Type B pancreatic cell (in vitro differentiated cells): Measurements from ENCODE around the gene NUDCD3. TPM values are rescaled to one million over a fixed set of nuclear protein-coding genes. Genes with fewer than 3 reads are reported as not detected.

Experiments
- DNase-seq: peaks from one replicate; pipeline ENCODE4 v3.0.0; 2021; ENCODE audit warnings: mixed read lengths; ENCODE audit not compliant: unreplicated experiment; ENCODE audit errors: extremely low spot score
- H3K27ac Mint-ChIP-seq: 2 replicates; pipeline ENCODE4 v1.8.0; 2021; ENCODE audit warnings: mild to moderate bottlenecking, mixed read lengths
- H3K27me3 Mint-ChIP-seq: 2 replicates; pipeline ENCODE4 v1.8.0; 2021; ENCODE audit warnings: mixed read lengths
- H3K36me3 Mint-ChIP-seq: 2 replicates; pipeline ENCODE4 v1.8.0; 2021; ENCODE audit warnings: mixed read lengths
- H3K4me1 Mint-ChIP-seq: one replicate; pipeline ENCODE4 v1.8.0; 2021; ENCODE audit warnings: mixed read lengths; ENCODE audit not compliant: unreplicated experiment
- H3K4me3 Mint-ChIP-seq: 2 replicates; pipeline ENCODE4 v1.8.0; 2021; ENCODE audit warnings: mild to moderate bottlenecking, mixed read lengths
- H3K9me3 Mint-ChIP-seq: 2 replicates; pipeline ENCODE4 v1.8.0; 2021; ENCODE audit warnings: mixed read lengths
- total RNA-seq: library from RNA; stranded (reverse); gene quantifications from 2 replicates; pipeline ENCODE4 v1.2.1, GENCODE V29; 2021; ENCODE audit warnings: low replicate concordance
- TF ChIP-seq, protein P1 (sequence below): fragments of 200-600 bp; sonication (generic); conservative IDR thresholded peaks from 2 replicates; pipeline ENCODE4 v1.5.0; 2021; ENCODE audit warnings: antibody characterized with exemption, mild to moderate bottlenecking

NUDCD3 gene
- total RNA-seq, 1 donor from 2014 or later = 88.5 TPM

DNA sequence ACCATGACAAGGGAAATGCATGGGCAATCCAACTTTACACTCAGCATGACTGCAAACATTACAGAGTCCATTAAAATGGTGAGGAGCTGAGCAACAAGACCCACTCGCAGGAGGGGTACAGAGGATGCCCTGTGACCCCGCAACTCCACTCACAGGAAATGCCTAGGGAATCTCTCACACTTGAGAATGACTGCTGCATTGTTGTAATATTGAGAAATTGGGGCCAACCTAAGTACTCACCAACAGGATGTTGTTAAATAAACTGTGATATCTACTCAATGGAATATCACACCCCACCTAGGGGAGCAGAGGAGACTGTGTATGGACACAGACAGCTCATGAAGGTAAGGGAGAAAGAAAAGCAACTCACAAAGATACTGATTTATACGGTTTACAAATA is 111.7 kb downstream of the NUDCD3 start:
- H3K4me3 Mint-ChIP-seq = no peak overlapping the region
- H3K27ac Mint-ChIP-seq = peak overlapping the region; percentile 41

DNA sequence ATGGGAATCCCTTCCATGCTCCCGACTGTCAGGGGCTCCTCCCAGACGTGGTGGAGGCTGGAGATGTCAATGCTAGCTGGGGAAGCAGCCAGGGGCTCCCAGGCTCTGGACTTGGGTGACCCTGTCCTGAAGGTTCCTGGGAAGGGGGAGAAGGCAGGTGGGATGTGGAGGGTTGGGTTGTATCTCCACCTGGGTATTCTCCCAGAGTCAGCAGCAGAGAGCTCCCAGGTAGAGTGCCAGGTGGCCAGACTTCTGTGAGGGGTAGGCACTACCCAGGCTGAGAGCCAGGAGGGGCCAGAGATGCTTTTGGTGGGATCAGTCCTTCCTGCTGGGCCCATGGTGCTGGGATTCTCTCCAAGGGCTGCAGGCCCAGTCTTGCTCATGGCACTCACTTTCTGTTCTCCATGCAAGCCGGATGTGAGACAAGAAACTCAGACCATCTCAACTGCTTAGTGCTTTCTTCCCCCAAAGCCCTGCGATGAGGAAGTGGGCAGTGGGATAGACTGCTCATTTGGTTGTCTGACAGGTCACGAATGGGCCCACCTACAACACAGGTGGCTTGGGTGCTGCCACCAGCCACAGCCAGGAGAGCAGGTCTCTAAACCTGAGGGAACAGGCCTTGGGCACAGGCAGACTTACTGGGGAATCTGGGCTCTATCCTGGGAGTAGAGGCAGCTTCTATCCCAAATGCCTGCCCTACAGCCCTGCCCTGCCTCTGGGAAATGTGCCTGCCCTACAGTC is 112.6 kb downstream of the NUDCD3 start:
- no peak overlapping the region for H3K4me3 Mint-ChIP-seq
- DNase-seq = no peak
- no peaks in the 10 kb centered on the region for H3K9me3 Mint-ChIP-seq
- no peaks in the 10 kb centered on the region for H3K36me3 Mint-ChIP-seq
- H3K27ac Mint-ChIP-seq = no peak overlapping the region
- peaks cover 11% of the 10 kb centered on the region for H3K27me3 Mint-ChIP-seq
- H3K4me1 Mint-ChIP-seq = peaks cover 4% of the 10 kb centered on the region
- TF ChIP-seq, protein P1, sequence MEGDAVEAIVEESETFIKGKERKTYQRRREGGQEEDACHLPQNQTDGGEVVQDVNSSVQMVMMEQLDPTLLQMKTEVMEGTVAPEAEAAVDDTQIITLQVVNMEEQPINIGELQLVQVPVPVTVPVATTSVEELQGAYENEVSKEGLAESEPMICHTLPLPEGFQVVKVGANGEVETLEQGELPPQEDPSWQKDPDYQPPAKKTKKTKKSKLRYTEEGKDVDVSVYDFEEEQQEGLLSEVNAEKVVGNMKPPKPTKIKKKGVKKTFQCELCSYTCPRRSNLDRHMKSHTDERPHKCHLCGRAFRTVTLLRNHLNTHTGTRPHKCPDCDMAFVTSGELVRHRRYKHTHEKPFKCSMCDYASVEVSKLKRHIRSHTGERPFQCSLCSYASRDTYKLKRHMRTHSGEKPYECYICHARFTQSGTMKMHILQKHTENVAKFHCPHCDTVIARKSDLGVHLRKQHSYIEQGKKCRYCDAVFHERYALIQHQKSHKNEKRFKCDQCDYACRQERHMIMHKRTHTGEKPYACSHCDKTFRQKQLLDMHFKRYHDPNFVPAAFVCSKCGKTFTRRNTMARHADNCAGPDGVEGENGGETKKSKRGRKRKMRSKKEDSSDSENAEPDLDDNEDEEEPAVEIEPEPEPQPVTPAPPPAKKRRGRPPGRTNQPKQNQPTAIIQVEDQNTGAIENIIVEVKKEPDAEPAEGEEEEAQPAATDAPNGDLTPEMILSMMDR = no peak

More for the DNA sequence above, 111.7 kb downstream of the NUDCD3 start:
- no peaks in the 10 kb centered on the region for H3K36me3 Mint-ChIP-seq
- peaks cover 4% of the 10 kb centered on the region for H3K4me1 Mint-ChIP-seq
- TF ChIP-seq, protein P1 = no peak
- peaks cover 7% of the 10 kb centered on the region for H3K27me3 Mint-ChIP-seq
- H3K9me3 Mint-ChIP-seq = no peaks in the 10 kb centered on the region
- DNase-seq = no peak

DNA sequence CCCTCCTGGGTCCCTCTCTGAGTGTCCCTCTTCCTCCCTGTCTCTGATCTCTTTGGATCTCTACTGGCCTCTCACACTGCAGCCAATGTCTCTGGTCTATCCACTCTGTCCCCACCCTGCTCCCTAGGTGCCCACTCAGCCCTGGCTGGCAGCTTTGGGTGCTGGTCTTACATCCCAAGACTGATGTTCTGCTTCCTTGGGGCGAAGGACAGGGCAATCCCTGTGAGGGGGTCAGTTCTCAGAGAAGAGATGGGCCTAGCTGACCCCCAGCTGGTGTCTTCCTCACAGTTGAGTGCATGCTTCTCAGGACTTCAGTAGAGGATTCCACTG is 113.4 kb downstream of the NUDCD3 start:
- H3K4me3 Mint-ChIP-seq = no peak overlapping the region
- TF ChIP-seq, protein P1 = no peak

DNA sequence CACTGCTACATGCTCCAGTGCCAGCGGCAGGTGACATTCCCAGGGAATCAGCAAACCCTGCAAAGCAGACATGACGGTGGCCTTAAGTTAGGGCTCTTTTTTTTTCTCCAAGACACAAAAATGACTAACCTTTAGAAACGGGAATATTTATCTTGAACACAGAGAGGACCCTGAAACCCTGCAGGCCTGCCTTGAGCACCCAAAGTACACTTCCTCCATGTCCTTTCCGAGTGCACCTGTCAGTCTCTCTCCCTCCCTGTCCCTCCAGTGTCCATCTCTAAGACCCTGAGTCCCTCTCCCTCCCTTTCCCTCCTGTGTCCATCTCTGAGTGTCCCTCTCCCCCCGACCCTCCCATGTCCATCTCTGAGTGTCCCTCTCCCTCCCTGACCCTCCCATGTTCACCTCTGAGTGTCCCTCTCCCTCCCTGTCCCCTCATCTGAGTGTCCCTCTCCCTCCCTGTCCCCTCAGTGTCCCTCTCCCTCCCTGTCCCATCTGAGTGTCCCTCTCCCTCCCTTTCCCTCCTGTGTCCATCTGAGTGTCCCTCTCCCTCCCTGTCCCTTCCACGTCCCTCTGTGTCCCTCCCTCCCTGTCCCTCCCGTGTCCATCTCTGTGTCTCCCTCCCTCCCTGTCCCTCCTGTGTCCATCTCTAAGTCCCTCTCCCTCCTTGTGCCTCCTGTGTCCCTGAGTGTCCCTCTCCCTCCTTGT is 113.9 kb downstream of the NUDCD3 start:
- Mint-ChIP-seq H3K27me3 (peaks cover 11% of the 10 kb centered on the region), H3K4me3 (no peak overlapping the region), H3K9me3 (no peaks in the 10 kb centered on the region), H3K4me1 (peaks cover 4% of the 10 kb centered on the region), H3K36me3 (no peaks in the 10 kb centered on the region), H3K27ac (no peak overlapping the region)
- TF ChIP-seq, protein P1 = no peak
- DNase-seq = no peak

More for the DNA sequence above, 113.4 kb downstream of the NUDCD3 start:
- Mint-ChIP-seq H3K36me3 (no peaks in the 10 kb centered on the region), H3K27ac (no peak overlapping the region), H3K9me3 (no peaks in the 10 kb centered on the region), H3K4me1 (peaks cover 4% of the 10 kb centered on the region), H3K27me3 (peaks cover 11% of the 10 kb centered on the region)
- DNase-seq = peak; percentile 64

DNA sequence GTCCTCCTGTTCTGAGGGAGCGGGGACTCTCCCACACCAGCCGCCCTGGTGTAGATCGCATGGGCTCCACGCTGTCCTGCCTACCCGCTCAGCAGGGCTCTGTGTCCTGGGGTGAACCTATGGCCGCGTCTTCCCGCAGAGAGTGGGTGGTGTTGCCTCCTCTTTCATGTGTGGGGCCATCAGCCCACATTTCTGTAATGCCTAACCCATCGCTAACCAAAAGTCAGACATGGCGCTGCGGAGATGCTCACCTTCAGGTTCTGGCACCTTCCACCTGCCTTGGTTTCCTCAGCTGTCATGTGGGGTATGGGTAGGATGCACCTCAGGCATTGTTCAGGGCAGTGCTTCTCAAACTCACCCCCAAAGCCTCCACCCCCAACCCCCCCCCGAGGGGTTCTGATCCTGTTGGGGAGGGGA is 114.5 kb downstream of the NUDCD3 start:
- Mint-ChIP-seq H3K4me1 (peaks cover 4% of the 10 kb centered on the region), H3K27me3 (peaks cover 17% of the 10 kb centered on the region), H3K36me3 (no peaks in the 10 kb centered on the region), H3K4me3 (no peak overlapping the region), H3K9me3 (no peaks in the 10 kb centered on the region), H3K27ac (no peak overlapping the region)
- no peak for DNase-seq
- TF ChIP-seq, protein P1 = no peak
